Measurements from ENCODE around the gene RCOR1.
A peak's percentile ranks its signal among the peaks of the same experiment; 100 is the strongest.

RCOR1 gene

GRCh38 chr14:102778338-102779083 lies 186.1 kb downstream of the RCOR1 start:
- DNase-seq = peak in 1 of 2 donors; percentile 34

GRCh38 chr14:102779084-102779462 lies 186.6 kb downstream of the RCOR1 start:
- no peak for DNase-seq

GRCh38 chr14:102779574-102780315 lies 187.3 kb downstream of the RCOR1 start:
- DNase-seq = no peak

Data from CD4-positive, alpha-beta T cell treated with Interleukin-4 for 1 hour (primary cell).